Kidney (tissue), 14 donors: ENCODE measurements around the gene P4HB. TPM values are rescaled to one million over a fixed set of nuclear protein-coding genes. Genes with fewer than 3 reads are reported as not detected.

Source experiments
- DNase-seq, 5 donors: peaks; one replicate each; pipeline ENCODE4 v3.0.0-alpha.2; 2013 to 2020
- FAIRE-seq: peaks from 2 replicates; lab custom pipeline; 2012; peaks lifted over from hg19 to GRCh38; lab: Jason Lieb, UNC
- H3K27ac ChIP-seq, 2 donors: one replicate each; pipeline ENCODE4 v1.7.0; 2013; ENCODE audit warnings: low read depth in 2 of 2, low read length in 2 of 2, inconsistent platforms in 1 of 2
- H3K27me3 ChIP-seq: one replicate; pipeline ENCODE4 v1.7.1; 2013; ENCODE audit warnings: low read length, inconsistent platforms; ENCODE audit not compliant: control insufficient read depth, insufficient read depth
- H3K36me3 ChIP-seq, 3 donors: one replicate each; pipeline versions ENCODE4 v1.7.0 to v1.7.1; 2013; ENCODE audit warnings: low read length in 3 of 3, control low read depth in 1 of 3, inconsistent platforms in 1 of 3; ENCODE audit not compliant: insufficient read depth in 3 of 3, control insufficient read depth in 2 of 3
- H3K4me1 ChIP-seq, 3 donors: one replicate each; pipeline versions ENCODE4 v1.7.0 to v1.7.1; 2013; ENCODE audit warnings: low read length in 3 of 3, inconsistent platforms in 1 of 3, low read depth in 1 of 3; ENCODE audit not compliant: control insufficient read depth in 2 of 3, insufficient read depth in 2 of 3
- H3K4me3 ChIP-seq, 3 donors: one replicate each; pipeline versions ENCODE4 v1.7.0 to v1.8.1; 2013; ENCODE audit warnings: low read length in 3 of 3, control low read depth in 1 of 3, inconsistent platforms in 1 of 3
- H3K9ac ChIP-seq, 3 donors: one replicate each; pipeline versions ENCODE4 v1.7.0 to v1.7.1; 2013; ENCODE audit warnings: low read length in 3 of 3, control low read depth in 1 of 3, inconsistent platforms in 1 of 3
- H3K9me3 ChIP-seq, 3 donors: one replicate each; pipeline versions ENCODE4 v1.7.0 to v1.7.1; 2013; ENCODE audit warnings: low read length in 3 of 3, control low read depth in 1 of 3, inconsistent platforms in 1 of 3; ENCODE audit not compliant: control insufficient read depth in 2 of 3, insufficient read depth in 1 of 3
- intact Hi-C: fragments of 100-400 bp; cut with DNase I; formaldehyde crosslinking; loops from one replicate; pipeline ENCODE4 v1.11.1; 2022
- polyA plus RNA-seq: library from polyadenylated mRNA; stranded (reverse); fragments of 350-450 nt; fragmentation: Illumina TruSeq; extraction: RNeasy Lipid Tissue Mini Kit (QIAGEN cat#74804); gene quantifications from one replicate; pipeline ENCODE4 v1.2.3, GENCODE V29; 2014; ENCODE audit warnings: low read depth, low replicate concordance; ENCODE audit not compliant: insufficient read depth
- total RNA-seq: library from RNA; stranded (reverse); fragmentation: NEBNext Ultra II Directional; extraction: Animal tissue kit (Norgen Biotek cat#: 25700); gene quantifications from one replicate; pipeline ENCODE4 v1.2.1, GENCODE V29; 2021
- TF ChIP-seq, protein P1 (sequence below): IDR thresholded peaks from 3 replicates; pipeline ENCODE4 v1.5.1; 2012; ENCODE audit warnings: mild to moderate bottlenecking, moderate library complexity, borderline replicate concordance; ENCODE audit not compliant: insufficient read depth; ENCODE audit errors: extremely low read depth
- donor health status: control.
- donor health status: control.
- donor health status: control.
- donor health status: control.
- donor health status: control.
- donor health status: DM: yes; HTN: yes; CAD: no.
- donor health status: Normal renal cell carcinoma (clear cell type).

P4HB gene
- total and polyA plus RNA-seq, 2 donors from 2014 or later: 411 to 482 TPM

DNA sequence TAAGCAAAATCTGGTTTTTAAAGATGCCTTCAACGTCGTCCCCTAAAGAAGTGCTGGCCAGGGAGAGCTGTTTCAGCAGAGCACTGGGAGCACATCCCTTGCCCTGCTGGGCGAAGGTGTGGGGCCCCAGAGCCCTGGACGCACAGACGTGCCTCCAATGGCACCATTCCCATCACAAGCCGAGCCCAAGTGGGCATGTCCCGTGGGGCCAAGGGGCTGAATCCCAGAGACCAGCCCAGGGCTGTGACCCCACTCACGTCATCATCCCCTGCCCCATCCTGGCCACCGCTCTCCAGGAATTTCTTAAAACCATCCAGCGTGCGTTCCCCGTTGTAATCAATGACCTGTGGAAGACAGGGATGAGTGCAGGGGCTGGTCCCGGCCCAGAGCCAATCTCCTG lies 15.4 kb downstream of the P4HB start:
- H3K4me3 ChIP-seq: no peak overlapping the region
- intact Hi-C loops: no loop called here
- no peaks in the 10 kb centered on the region for H3K27me3 ChIP-seq
- H3K4me1 ChIP-seq: no peaks in the 10 kb centered on the region
- no peak overlapping the region for H3K9ac ChIP-seq
- DNase-seq (no peak), FAIRE-seq (no peak)
- H3K9me3 ChIP-seq: no peaks in the 10 kb centered on the region
- TF ChIP-seq, protein P1, sequence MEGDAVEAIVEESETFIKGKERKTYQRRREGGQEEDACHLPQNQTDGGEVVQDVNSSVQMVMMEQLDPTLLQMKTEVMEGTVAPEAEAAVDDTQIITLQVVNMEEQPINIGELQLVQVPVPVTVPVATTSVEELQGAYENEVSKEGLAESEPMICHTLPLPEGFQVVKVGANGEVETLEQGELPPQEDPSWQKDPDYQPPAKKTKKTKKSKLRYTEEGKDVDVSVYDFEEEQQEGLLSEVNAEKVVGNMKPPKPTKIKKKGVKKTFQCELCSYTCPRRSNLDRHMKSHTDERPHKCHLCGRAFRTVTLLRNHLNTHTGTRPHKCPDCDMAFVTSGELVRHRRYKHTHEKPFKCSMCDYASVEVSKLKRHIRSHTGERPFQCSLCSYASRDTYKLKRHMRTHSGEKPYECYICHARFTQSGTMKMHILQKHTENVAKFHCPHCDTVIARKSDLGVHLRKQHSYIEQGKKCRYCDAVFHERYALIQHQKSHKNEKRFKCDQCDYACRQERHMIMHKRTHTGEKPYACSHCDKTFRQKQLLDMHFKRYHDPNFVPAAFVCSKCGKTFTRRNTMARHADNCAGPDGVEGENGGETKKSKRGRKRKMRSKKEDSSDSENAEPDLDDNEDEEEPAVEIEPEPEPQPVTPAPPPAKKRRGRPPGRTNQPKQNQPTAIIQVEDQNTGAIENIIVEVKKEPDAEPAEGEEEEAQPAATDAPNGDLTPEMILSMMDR: no peak
- no peak overlapping the region for H3K27ac ChIP-seq
- H3K36me3 ChIP-seq: peaks cover 0 to 37% (median 12%) of the 10 kb centered on the region in 3 donors

DNA sequence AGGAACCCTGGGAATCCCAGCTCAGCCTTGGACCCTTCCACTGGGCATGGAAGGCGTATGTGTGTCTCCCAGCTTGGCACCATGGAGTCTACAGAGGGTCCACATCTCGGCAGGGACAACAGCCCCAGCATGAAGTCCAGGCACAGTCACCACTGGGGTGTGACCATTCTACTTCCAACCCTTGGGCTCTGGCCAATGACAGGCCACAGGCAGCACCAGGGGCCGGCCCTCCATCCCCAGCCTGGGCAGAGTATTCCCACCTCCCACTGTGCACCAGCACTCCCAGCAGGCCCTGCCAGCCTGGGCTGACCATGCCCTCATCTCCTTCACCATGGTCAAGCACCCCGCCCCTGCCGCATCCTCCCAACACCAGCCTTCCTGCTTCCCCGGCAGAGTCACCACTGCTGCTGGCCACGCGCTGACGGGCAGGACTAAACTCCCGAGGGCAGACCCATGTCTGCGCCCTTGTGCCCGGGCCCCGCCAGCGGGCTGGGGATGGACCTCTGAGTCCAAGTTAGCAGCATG lies 15.9 kb downstream of the P4HB start:
- Histone ChIP-seq H3K9me3 (no peaks in the 10 kb centered on the region), H3K4me3 (no peak overlapping the region), H3K4me1 (no peaks in the 10 kb centered on the region), H3K36me3 (peaks cover 0 to 37% (median 12%) of the 10 kb centered on the region in 3 donors), H3K27me3 (no peaks in the 10 kb centered on the region), H3K27ac (no peak overlapping the region), H3K9ac (no peak overlapping the region)
- DNase-seq (no peak), FAIRE-seq (no peak)
- TF ChIP-seq, protein P1: no peak
- intact Hi-C loops: no loop called here

DNA sequence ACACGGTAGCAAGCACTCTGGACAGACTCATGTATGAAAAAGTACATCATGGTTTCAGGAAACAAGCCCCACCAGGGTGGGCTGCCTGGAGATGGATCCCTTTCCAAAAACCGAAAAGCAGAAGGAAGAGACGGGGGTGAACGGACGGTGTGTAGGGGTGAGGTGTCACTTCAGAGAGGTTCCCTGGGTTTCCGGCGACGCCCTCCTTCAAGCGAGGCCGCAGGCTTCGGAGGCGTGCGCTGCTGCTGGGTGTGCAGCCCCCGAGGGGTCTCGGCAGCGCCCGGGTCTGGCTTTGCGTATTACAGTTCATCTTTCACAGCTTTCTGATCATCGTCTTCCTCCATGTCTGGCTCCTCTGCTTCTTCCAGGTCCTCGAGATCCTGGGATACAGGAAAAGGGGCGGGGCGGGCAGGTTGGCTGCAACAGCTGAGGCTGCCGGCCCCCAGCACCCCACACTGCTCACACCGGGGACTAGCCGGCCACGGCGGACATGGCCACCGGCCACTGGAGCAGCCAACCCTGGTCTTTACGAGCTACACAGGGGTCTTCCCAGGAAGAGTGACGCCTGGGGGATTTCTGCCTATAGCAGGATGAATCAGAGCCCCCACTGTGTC lies 16.5 kb downstream of the P4HB start:
- no peak for DNase-seq
- Histone ChIP-seq H3K36me3 (peaks cover 0 to 37% (median 12%) of the 10 kb centered on the region in 3 donors), H3K9me3 (no peaks in the 10 kb centered on the region), H3K27me3 (no peaks in the 10 kb centered on the region), H3K27ac (no peak overlapping the region), H3K4me3 (no peak overlapping the region), H3K4me1 (no peaks in the 10 kb centered on the region), H3K9ac (no peak overlapping the region)
- intact Hi-C loops: no loop called here
- TF ChIP-seq, protein P1: no peak
- FAIRE-seq: no peak
